ENCODE results near the gene BIRC6. TPM values are rescaled to one million over a fixed set of nuclear protein-coding genes. Genes with fewer than 3 reads are reported as not detected.

The BIRC6 gene
- total and polyA plus RNA-seq, 2 of the 4 experiments (the other 2 are of a cell fraction) = 26.5 to 316 TPM

DNA sequence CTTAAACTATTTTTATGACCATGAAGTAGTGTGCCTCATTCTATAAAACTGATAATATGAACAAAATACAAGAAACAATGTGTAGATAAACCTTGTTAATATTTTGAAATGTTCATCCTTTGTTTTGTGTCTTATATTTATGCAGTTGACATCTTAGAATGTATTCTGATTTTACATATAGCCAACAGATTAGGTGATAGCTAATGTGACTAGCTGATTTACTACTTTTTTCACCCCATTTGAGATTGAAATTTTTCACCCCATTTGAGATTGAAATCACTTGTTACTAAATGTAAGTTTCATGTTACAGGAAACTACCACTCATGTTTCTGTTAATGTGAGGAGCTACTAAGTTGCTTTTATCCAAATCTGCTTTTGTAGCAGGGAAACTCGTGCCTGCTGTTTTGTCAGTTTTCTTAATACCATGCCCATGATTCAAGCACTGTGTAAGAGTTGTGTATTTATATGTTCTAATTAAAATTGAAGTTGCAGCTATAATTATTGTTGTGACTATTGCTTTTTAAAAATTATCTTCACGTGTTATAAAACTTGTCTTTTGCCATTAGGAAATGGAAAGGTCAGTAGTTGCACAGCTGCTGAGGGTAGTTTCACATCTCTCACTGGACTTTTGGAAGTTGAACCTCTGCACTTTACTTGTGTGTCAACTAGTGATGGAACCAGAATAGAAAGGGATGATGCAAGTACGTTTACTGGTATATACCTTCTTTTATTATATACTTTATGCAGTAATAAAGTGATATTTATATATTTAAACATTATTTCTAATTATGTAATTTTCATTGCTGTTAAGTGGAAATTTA lies 96.6 kb downstream of the BIRC6 start:
- Histone ChIP-seq H4K5ac (ENCODE audit: low read depth, low read length) (no peak overlapping the region), H3K27me3 (ENCODE audit: control insufficient read depth, insufficient read depth, low read length) (no peaks in the 10 kb centered on the region), H3K56ac (ENCODE audit: extremely low read depth, insufficient read depth, low read length) (no peak overlapping the region), H3K18ac (ENCODE audit: low read depth, low read length) (no peak overlapping the region), H2BK20ac (ENCODE audit: low read depth, low read length) (no peak overlapping the region), H2BK15ac (ENCODE audit: low read depth, low read length) (no peak overlapping the region), H3K79me1 (ENCODE audit: low read depth in 1 of 2, low read length in 2 of 2) (peaks cover 2 to 19% of the 10 kb centered on the region in 2 experiments; a peak in 3 of 4 replicates), H3K4me2 (ENCODE audit: low read depth, low read length) (peak overlapping the region; percentile 52; the same call in 1 of the 2 replicates), H4K20me1 (ENCODE audit: insufficient read depth, low read length) (no peaks in the 10 kb centered on the region), H2AFZ (replicated peaks; ENCODE audit: low read length, poor library complexity) (no peak overlapping the region), H3K14ac (replicated peaks; ENCODE audit: low read depth, low read length) (no peak overlapping the region), H3K4me3 (ENCODE audit: insufficient read depth, low read depth, low read length) (no peak overlapping the region), H3K4ac (ENCODE audit: low read depth, low read length) (no peak overlapping the region), H3K27ac (ENCODE audit: insufficient read depth, low read length) (no peak overlapping the region), H2BK5ac (ENCODE audit: low read depth, low read length, poor library complexity, severe bottlenecking) (peak overlapping the region; percentile 70), H4K91ac (ENCODE audit: insufficient read depth, low read depth, low read length) (no peak overlapping the region), H3K4me1 (ENCODE audit: control insufficient read depth, insufficient read depth, low read length) (no peaks in the 10 kb centered on the region), H3K36me3 (ENCODE audit: control insufficient read depth, insufficient read depth, low read length) (peaks cover 13% of the 10 kb centered on the region), H2AK5ac (ENCODE audit: low read depth, low read length) (no peak overlapping the region), H3K23ac (ENCODE audit: low read depth, low read length) (peak overlapping the region; percentile 41; the same call in 1 of the 2 replicates), H3K9me3 (ENCODE audit: control insufficient read depth, insufficient read depth, low read length) (no peaks in the 10 kb centered on the region), H2AK9ac (replicated peaks; ENCODE audit: low read depth, low read length, poor library complexity) (no peak overlapping the region), H3K9ac (ENCODE audit: low read depth, low read length) (no peak overlapping the region), H2BK120ac (ENCODE audit: low read depth, low read length) (no peak overlapping the region), H3K9me1 (ENCODE audit: insufficient read depth, low read length) (no peaks in the 10 kb centered on the region), H4K8ac (ENCODE audit: low read depth in 2 of 2, low read length in 2 of 2) (no peak overlapping the region)
- WGBS, 2 experiments (ENCODE audit: extremely low coverage in 2 of 2, insufficient read length in 1 of 2) = 67% methylated on average over 1 of the region's 3 CpGs; no CpG with 5 or more reads in 1 of the 2 experiments
- ChIA-PET CTCF (interaction anchor here (0.6 kb wide), 2 partner anchors 26 to 36 kb away, joined by 4 to 6 read pairs; no protein-coding TSS in a partner anchor), POLR2A (ENCODE audit: unreplicated experiment) (no interaction called here)
- BruUV-seq (replicated peaks) = no TSS peak
- ATAC-seq (ENCODE audit: low read depth) = peak; percentile 54
- intact Hi-C loops (cut with micrococcal nuclease) = no loop called here
- in situ Hi-C loops (cut with MboI; ENCODE audit: low sequenced_read_pairs) = no loop called here
- TF ChIP-seq FOS (IDR thresholded peaks at IDR 0.05; ENCODE audit: low read depth, low read length) = no peak
- dilution Hi-C loops (cut with HindIII; ENCODE audit: low sequenced_read_pairs, unreplicated experiment) = no loop called here
- peak; percentile 44 for DNase-seq
